GM21529 (cell line): ENCODE data around the gene TRIM54.
"Not testable (repeated sequence)": the region's sequence is repeated elsewhere in the genome, so short reads cannot be mapped to it uniquely, and the experiment has no call there.

ENCODE experiments used
- ATAC-seq: cut with Tn5 transposase; IDR thresholded peaks from one replicate; pipeline ENCODE4 v1.9.1; 2021; ENCODE audit not compliant: unreplicated experiment

Gene TRIM54

DNA sequence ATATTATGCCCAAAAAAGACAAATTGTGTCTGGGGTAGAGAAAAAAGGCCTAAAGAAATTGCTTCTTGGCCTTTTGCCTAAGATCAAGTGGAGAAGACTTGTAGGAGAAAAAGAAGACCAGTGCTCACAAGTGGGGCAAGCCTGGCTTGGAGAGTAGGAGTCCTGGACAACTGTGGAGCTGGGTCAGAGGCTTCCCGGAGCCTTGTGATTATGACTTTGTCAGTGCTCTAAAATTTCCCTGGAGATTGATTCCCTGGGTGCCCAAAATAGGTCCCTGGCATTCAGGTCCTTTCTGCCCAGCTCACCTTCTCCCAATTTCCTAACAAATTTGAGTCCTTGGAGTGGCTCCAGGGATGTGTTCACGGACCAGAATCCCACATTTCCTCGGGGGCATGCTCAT is 787 bp upstream of the TRIM54 start:
- ATAC-seq, result no peak

DNA sequence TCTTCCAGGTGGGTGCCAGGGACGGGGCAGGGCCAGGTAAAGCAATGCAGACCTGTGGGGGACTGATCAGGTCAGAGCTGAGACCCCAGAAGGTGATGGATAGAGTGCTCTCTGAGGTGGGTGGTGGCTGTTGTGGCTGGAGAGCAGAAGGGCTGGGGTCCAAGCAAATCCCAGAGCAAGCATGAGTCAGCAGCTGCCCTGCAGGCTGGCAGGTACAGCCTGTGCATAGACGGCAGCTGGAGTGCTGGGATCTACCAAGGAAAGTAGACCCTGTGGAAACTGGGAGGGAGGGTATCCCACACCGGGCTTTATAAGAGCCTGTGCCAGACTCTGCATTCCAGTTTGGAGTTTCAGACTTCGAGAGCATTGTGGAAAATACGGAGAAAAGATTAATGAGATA is 663 bp downstream of the TRIM54 start:
- ATAC-seq, result no peak

DNA sequence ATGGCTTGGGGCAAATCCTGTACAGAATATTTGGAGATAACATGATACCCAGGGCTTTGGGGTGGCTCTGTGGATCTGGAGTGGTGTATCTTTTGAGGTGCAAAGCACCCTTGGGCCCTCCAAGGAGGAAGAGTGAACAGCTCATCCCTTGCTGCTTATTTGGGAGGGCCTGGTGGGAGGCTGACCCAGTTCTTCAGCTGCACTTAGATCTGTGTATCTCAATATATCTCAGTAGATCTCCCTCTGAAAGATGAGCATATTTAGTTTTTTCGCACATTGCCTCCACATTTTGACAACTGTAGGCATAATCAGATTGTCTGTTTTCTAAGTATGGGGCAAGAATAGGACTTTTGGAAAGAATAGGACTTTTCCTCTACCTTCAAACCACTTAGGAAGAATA is 2.8 kb downstream of the TRIM54 start:
- ATAC-seq, result no peak

DNA sequence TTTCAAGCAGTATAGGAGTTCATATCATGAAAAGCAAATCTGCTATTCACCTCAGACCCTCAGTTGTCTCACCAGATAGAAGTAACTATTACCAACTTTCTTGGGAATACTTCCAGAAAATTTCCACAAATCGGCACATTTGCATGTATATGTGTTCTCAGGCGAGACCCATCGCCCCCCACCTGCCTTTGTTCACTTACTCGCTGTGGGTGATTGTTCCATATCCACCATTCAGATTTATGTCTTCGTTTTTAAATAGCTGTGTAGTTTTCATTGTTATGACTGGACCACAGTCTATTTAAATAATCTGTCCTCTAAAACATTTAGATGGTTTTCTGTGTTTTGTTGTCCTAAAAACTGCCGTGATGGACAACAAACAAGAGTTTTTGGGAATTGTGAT is 3.3 kb downstream of the TRIM54 start:
- no peak for ATAC-seq

DNA sequence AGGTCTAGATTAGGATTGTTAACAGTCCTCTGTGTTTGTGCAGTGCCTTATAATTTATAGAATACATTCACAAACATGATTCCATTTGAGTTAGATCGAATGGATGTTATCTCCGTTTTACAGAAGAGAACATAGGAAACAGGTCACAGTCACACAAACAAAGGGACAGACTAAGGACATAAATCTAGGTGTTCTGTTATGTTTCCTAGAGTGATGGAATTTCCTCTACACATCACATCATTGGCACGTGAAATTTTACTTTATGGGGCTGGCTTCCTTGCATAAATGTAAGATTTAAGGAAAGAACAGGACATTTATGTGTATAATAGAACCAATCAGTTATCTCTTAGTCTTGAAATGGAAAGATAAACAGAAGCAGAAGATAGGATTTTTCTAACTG is 6.4 kb downstream of the TRIM54 start:
- ATAC-seq, result no peak

DNA sequence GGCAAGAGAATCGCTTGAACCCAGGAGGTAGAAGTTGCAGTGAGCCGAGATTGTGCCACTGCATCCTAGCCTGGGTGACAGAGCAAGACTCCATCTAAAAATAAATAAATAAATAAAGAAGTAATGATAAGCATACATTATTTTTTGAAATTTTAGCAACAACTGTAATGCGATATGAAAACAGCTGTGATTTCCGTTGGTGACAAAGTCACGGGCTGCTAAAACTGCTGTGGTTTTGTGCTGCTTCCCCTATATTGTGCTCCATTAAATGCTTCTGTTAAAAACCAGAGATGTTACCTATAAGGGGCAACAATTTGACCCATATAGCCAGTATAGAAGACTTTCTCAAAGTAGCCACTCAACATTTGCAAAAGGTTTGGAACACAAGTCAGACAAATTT is 8.3 kb downstream of the TRIM54 start:
- no peak for ATAC-seq

DNA sequence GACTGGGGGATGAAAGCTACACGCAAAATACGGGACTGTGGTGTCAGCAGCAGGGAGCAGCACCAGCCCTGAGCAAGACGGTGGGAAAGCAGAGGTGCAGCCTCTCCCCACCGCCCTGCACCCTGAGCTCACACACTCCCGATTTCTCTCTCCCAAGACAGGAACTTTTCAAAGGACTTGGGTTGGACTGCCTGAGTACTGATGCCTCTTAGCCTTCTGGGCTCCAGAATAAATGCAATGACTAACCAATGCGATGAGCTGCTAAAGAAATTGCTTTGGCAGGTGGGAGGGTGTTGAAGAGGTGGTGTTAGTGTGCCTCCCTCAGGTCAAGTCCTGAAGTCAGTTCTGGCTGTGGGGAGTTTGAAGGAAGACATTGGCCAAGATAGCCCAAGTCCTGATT is 9.6 kb downstream of the TRIM54 start:
- no peak for ATAC-seq

DNA sequence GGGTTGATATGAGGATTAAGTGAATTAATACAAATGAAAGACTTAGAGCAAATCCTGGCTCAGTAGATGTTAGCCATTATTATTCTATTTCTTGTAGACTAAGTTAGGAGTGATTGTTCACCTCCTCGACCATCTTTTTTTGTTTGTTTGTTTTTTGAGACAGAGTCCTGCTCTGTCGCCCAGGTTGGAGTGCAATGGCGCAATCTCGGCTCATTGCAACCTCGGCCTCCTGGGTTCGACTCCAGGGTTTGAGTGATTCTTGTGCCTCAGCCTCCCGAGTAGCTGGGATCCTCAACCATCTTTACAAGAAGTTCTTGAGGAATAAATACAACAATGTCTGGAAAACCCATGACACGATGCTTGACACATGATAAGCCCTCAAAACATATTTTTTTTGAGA is 12.7 kb downstream of the TRIM54 start:
- ATAC-seq, result no peak

DNA sequence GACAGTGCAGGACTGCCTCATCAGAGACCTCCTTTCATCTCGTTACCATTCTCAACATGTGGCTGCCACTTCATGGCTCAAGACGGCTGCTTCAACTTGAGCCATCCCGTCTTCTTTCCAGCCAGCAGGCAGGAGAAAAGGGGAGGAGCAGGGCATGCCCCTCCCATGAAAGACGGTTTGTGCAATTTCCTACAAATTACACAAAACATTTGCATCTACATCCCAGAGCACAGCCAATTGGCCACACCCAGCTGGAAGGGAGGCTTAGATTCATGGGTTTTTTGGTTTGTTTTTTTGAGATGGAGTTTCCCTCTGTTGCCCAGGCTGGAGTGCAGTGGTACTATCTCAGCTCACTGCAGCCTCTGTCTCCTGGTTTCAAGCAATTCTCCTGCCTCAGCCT is 14.3 kb downstream of the TRIM54 start:
- ATAC-seq, result no peak

DNA sequence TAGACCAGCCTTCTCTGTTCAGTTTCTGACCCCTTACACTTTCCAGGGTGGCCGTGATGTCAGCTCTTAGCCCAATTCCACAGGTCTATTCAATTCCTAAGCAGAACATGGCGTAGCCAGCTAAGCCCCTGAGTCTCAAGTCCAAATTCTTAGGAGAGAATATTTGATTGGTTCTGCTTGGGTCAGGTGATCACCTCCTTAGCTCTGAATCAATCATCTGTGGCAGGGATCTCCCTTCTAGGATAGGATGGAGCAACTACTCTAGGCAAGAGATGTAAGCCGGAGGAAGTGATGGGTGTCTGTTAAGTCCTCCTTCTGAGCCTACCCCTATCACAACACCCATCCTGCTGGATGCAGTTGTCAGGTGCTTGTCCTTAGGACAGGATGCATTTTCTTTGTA is 15.0 kb downstream of the TRIM54 start:
- no peak for ATAC-seq

DNA sequence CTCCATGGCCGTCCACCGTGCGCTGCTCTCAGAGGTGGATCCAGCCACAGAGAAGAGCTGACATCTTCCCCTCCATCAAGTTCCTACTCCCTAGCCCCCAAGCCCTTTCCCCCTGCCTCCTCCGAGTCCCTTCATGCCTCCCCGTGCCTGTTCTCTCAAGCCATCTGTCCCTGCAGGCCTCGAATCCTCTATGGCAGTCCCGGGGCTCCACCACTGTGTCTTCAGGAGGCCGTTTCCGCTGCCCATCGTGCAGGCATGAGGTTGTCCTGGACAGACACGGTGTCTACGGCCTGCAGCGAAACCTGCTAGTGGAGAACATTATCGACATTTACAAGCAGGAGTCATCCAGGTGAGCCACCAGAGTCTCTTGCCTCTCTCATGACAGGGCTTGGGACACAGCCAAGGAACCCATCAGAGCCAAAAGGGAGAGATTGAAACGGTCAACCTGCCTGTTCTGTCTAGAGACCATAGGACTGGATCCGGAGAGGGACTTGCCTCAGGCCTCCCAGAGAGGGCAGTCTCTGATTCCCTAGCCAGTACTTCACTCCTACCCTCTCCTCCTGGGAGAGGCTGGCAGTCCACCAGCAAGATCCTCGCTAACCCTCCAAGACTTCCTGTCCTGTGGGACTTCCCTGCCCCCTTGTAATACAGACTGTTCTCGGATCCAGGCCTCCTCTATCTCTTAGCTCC is 16.3 kb downstream of the TRIM54 start:
- no peak for ATAC-seq

DNA sequence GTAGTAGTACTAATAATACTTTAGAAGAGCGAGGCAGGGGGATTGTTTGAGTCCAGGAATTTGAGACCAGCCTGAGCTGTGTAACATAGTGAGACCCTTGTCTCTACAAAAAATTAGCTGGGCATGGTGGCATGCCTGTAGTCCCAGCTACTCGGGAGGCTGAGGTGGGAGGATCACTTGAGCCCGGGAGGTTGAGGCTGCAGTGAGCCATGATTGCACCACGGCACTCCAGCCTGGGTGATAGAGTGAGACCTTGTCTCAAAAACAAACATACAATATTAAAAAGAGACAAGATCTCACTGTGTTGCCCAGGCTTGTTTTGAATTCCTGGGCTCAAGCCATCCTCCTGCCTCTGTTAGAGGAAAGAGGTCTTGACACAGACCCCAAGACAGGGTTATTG is 18.4 kb downstream of the TRIM54 start:
- not testable (repeated sequence) for ATAC-seq

DNA sequence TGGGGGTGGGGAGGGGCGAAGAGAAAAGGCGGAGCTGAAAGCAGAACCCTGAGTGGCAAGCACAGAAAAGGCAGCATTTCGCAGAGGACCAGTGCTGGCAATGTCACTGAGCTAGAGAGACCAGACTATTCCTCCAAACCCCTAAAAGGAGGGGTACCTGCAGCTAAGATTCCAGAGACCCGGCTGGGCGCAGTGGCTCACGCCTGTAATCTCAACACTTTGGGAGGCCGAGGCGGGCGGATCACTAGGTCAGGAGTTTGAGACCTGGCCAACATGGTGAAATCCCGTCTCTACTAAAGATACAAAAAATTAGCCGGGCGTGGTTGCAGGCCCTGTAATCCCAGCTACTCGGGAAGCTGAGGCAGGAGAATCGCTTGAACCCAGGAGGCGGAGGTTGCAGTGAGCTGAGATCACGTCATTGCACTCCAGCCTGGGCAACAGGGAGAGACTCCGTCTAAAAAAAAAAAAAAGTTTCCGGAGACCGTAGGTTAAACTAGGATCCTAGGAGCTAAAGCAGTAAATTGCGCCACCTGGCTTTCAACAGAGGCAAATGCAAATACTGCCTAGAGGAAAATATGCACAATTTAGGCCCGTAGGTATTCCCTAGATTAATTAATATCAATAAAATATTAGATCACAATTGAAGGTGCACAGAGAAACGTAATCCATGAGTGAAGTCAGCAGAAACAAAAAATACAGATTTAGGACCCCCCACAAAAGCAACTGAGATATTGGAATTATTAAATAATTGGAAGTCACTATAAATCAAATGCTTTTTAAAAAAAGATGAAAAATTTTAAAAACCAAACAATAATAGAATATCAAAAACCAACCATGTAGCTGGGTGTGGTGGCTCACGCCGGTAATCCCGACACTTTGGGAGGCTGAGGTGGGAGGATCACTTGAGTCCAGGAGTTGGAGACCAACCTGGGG is 21.1 kb downstream of the TRIM54 start:
- no peak for ATAC-seq

DNA sequence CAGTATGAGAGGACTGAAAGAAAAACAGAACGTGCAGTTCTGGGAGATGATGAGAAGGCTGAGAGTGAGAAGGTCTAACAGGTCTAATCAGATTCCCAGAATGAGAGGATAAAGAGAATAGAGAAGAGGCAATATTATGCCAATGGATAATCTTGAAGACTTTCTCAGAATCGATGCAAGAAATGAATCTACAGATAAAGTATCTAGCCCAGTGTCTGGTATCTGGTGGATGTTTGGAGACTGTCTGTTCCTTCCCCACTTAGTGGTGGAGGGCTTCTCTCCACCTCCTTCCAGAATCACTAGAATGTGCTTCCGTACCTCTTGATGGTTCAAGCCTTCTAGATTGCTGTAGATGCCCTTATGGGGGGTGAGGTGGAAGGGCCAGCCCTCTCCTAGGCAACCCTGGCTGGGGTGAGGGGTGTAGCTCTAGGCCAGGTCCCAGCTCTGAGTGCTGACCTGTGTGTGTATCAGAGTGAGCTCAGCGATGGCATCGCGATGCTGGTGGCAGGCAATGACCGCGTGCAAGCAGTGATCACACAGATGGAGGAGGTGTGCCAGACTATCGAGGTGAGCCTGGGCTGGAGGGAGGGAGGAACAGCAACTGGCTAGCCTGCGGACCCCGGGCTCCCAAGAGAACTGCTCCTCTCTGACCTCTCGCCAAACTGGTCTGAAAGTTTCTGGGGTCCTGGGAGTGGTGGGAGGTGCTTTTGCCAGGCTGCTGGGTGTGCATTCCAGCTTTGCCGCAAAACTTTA is 22.4 kb downstream of the TRIM54 start:
- no peak for ATAC-seq

DNA sequence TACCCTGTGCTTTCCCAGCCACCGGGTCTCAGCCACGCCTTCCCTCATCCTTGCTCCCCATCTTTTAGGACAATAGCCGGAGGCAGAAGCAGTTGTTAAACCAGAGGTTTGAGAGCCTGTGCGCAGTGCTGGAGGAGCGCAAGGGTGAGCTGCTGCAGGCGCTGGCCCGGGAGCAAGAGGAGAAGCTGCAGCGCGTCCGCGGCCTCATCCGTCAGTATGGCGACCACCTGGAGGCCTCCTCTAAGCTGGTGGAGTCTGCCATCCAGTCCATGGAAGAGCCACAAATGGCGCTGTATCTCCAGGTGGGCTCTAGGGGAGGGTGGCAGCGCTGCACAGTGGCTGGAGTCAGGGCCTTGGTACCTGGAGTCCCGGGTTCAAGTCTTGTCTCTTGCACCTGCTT is 23.3 kb downstream of the TRIM54 start:
- ATAC-seq, result no peak

DNA sequence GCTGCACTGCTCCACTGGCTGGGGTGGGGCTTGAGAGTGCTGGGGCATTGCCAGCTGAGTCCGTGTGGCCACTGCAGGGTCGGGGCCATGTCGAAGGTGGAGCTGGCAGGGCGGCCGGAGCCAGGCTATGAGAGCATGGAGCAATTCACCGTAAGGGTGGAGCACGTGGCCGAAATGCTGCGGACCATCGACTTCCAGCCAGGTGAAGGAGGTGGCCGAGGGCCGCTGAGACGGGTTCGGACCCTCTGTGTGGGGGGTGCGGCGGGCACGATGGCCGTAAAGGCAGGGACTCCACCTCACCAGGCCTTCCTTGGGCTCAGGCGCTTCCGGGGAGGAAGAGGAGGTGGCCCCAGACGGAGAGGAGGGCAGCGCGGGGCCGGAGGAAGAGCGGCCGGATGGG is 23.9 kb downstream of the TRIM54 start:
- no peak for ATAC-seq

DNA sequence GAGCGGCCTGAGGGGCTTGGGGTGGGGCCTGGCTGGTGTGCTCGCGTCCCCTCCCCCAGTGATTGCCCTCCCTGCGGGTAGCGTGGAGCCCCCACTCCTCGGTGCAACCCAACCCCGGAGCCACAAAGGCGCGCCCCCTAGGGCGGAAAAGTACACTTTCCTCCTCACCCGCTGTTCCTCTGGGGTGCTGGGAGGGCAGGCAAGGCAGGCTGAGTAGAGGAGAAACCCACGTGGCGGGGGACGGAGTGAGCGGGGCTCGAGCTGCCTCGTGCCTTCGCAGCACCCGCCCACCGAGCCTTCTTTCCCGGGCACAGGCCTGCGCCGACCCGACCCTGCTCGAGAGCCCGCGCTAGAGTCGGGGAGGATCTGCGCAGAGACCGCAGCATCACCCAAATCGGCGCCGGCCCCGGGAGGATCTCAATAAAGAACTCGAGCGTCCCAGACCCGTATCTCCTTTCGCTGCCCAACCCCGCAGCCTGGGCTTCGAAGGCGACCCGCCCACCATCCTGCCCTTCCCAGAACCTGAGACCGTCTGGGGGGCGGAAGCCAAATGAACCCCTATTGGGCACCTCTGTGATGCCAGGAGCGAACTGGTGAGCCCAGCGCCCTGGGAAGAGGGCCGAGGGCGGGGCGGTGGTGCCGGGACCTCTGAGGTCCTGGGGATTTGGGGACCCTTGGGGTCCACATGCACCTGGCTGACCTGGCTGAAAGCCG is 24.5 kb downstream of the TRIM54 start:
- no peak for ATAC-seq

DNA sequence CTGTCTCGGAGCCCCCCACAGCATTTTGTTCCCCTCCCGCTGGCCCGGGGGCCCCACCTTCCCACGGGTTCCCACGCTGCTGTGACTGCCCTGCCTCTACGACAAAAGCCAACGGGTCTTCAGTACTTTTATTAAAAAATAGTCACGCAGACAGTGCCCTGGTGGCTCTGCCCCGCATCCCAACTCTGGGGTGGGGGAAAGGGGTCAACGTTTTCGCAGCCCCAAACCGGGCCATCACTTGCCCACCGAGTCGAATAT is 25.0 kb downstream of the TRIM54 start:
- no peak for ATAC-seq

DNA sequence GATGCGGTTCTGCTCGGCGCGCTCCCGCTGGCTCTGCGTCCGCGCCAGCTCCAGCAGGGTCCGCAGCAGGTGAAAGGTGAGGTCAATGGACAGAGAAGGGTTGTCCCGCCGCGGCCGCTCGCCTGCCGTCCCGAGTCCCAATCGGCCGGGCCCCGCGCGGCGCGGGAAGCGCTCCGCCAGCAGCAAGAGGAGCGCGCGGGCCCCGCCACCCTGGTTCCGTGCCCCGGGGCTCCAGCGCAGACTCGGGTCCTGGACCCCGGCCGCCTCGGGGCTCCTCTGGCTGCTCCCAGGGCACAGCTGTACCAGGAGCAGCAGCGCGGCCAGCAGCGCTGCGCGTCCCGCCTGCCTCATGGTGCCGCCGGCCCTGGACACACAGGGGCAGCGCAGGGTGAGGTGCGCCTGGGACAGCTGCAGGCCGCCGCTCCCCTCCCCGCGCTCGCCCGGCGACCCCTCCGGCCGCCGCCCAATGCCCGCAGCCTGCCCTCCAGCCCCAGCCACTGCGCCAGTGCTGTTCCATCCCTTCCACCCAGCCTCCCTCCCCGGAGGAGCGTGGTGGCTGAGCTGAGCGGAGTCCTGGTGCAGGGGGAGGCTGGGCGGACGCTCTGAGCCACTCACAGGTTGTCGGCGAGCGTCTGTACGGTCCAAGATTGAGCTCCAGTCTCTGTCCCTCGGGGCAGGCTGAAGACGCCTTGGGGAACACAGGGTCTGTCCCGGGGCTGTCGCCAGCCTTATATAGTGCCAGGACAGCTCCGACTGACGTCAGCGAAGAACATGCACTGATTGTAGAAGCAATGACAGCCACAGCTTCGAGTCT is 25.5 kb downstream of the TRIM54 start:
- no peak for ATAC-seq

DNA sequence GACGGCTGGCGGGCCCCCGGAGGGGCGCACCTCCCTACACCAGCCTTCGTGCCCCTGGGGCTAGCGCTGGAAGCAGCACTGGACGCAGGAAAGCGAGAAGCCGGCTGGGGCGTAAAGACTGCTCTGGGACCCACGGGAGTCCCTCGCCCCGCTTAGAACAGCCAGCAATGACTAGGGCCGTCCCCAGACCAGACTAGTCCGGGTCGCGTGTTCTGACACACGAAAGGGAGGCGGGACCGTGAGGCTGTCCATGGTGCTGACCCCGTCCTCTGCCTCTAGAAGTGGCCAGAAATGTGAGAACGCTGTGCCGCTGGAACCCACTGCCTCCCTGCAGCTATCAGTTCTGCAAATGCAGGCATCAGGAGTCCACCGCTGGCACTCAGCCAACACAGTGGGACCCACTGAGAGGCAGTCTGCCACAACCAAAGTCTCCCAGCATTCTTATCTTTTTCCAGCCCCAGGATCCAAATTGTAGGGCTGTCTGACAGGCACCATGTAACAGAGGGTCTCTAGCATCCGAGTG is 26.2 kb downstream of the TRIM54 start, which contains the start of gene UCN:
Gene UCN (minus strand): TSS at position 87 of the 523 bp plus-strand sequence. CDS start 550 bp downstream, outside the sequence.
- ATAC-seq, result no peak
